ENCODE measurements around the gene RSF1. TPM values are rescaled to one million over a fixed set of nuclear protein-coding genes. Genes with fewer than 3 reads are reported as not detected.

RSF1 gene
- total and polyA plus RNA-seq, 2 experiments from 2014 or later, result 51.2 to 188 TPM

DNA sequence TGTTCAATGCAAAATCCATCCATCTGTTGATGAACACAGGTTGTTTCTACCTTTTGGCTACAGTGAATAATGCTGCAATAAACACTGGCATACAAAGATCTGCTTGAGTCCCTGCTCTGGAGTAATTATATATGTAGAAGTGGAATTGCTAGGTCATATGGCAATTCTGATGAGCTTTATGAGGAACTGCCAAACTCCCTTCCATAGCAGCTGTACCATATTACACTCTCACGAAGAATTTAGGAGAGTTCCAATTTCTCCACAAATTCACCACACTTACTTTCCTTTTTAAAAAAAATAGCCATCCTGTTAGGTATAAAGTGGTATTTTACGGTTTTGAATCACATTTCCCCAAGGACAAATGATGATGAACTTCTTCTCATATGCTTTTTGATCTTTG lies 62.2 kb downstream of the RSF1 start (continued):
- TF ChIP-seq, protein P1, sequence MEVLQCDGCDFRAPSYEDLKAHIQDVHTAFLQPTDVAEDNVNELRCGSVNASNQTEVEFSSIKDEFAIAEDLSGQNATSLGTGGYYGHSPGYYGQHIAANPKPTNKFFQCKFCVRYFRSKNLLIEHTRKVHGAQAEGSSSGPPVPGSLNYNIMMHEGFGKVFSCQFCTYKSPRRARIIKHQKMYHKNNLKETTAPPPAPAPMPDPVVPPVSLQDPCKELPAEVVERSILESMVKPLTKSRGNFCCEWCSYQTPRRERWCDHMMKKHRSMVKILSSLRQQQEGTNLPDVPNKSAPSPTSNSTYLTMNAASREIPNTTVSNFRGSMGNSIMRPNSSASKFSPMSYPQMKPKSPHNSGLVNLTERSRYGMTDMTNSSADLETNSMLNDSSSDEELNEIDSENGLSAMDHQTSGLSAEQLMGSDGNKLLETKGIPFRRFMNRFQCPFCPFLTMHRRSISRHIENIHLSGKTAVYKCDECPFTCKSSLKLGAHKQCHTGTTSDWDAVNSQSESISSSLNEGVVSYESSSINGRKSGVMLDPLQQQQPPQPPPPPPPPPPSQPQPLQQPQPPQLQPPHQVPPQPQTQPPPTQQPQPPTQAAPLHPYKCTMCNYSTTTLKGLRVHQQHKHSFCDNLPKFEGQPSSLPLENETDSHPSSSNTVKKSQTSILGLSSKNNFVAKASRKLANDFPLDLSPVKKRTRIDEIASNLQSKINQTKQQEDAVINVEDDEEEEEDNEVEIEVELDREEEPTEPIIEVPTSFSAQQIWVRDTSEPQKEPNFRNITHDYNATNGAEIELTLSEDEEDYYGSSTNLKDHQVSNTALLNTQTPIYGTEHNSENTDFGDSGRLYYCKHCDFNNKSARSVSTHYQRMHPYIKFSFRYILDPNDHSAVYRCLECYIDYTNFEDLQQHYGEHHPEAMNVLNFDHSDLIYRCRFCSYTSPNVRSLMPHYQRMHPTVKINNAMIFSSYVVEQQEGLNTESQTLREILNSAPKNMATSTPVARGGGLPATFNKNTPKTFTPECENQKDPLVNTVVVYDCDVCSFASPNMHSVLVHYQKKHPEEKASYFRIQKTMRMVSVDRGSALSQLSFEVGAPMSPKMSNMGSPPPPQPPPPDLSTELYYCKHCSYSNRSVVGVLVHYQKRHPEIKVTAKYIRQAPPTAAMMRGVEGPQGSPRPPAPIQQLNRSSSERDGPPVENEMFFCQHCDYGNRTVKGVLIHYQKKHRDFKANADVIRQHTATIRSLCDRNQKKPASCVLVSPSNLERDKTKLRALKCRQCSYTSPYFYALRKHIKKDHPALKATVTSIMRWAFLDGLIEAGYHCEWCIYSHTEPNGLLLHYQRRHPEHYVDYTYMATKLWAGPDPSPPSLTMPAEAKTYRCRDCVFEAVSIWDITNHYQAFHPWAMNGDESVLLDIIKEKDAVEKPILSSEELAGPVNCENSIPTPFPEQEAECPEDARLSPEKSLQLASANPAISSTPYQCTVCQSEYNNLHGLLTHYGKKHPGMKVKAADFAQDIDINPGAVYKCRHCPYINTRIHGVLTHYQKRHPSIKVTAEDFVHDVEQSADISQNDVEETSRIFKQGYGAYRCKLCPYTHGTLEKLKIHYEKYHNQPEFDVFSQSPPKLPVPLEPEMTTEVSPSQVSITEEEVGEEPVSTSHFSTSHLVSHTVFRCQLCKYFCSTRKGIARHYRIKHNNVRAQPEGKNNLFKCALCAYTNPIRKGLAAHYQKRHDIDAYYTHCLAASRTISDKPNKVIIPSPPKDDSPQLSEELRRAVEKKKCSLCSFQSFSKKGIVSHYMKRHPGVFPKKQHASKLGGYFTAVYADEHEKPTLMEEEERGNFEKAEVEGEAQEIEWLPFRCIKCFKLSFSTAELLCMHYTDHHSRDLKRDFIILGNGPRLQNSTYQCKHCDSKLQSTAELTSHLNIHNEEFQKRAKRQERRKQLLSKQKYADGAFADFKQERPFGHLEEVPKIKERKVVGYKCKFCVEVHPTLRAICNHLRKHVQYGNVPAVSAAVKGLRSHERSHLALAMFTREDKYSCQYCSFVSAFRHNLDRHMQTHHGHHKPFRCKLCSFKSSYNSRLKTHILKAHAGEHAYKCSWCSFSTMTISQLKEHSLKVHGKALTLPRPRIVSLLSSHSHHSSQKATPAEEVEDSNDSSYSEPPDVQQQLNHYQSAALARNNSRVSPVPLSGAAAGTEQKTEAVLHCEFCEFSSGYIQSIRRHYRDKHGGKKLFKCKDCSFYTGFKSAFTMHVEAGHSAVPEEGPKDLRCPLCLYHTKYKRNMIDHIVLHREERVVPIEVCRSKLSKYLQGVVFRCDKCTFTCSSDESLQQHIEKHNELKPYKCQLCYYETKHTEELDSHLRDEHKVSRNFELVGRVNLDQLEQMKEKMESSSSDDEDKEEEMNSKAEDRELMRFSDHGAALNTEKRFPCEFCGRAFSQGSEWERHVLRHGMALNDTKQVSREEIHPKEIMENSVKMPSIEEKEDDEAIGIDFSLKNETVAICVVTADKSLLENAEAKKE (CRISPR knock-in tag; IDR thresholded peaks at IDR 0.05), result no peak
- TF ChIP-seq ZNF114 (CRISPR knock-in tag; IDR thresholded peaks at IDR 0.05), result no peak
- TF ChIP-seq, protein P2, sequence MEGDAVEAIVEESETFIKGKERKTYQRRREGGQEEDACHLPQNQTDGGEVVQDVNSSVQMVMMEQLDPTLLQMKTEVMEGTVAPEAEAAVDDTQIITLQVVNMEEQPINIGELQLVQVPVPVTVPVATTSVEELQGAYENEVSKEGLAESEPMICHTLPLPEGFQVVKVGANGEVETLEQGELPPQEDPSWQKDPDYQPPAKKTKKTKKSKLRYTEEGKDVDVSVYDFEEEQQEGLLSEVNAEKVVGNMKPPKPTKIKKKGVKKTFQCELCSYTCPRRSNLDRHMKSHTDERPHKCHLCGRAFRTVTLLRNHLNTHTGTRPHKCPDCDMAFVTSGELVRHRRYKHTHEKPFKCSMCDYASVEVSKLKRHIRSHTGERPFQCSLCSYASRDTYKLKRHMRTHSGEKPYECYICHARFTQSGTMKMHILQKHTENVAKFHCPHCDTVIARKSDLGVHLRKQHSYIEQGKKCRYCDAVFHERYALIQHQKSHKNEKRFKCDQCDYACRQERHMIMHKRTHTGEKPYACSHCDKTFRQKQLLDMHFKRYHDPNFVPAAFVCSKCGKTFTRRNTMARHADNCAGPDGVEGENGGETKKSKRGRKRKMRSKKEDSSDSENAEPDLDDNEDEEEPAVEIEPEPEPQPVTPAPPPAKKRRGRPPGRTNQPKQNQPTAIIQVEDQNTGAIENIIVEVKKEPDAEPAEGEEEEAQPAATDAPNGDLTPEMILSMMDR (conservative IDR thresholded peaks at IDR 0.05; ENCODE audit: low read depth in 2 of 2), result no peak
- TF ChIP-seq ZNF331 (CRISPR knock-in tag; IDR thresholded peaks at IDR 0.05; ENCODE audit: low read depth), result no peak
- no peak for TF ChIP-seq EZH2phosphoT487 (IDR thresholded peaks at IDR 0.05; ENCODE audit: unreplicated experiment)
- TF ChIP-seq, protein P3, sequence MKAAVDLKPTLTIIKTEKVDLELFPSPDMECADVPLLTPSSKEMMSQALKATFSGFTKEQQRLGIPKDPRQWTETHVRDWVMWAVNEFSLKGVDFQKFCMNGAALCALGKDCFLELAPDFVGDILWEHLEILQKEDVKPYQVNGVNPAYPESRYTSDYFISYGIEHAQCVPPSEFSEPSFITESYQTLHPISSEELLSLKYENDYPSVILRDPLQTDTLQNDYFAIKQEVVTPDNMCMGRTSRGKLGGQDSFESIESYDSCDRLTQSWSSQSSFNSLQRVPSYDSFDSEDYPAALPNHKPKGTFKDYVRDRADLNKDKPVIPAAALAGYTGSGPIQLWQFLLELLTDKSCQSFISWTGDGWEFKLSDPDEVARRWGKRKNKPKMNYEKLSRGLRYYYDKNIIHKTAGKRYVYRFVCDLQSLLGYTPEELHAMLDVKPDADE (IDR thresholded peaks at IDR 0.05), result no peak

DNA sequence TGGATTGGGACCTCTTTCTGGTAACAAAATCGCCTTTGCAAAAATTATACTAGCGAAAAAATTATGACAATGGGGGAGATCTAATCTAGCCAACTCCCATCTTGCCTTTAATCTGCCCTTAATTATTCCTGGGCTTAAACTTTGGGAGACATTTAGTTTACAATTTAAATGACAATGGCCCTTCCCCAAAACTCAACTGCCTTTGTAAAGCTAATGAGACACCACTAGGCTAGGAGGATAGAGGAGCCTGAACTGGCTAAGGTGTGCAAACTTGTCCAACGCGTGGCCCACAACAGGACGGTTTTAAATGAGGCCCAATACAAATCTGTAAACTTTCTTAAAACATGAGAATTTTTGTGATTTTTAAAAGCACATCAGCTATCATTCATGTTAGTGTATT lies 67.3 kb downstream of the RSF1 start:
- H3K4me2 ChIP-seq, result peak overlapping the region; percentile 66
- peaks cover 51% of the 10 kb centered on the region for H3K4me1 ChIP-seq (ENCODE audit: insufficient read depth)
- no peak overlapping the region for H2AFZ ChIP-seq
- ATAC-seq (peak; percentile 87), DNase-seq (ENCODE audit: low spot score) (peak; percentile 83)
- Mint-ChIP-seq H3K4me1 (peaks cover 61% of the 10 kb centered on the region), H3K4me3 (peak overlapping the region; percentile 39; the same call in 2 of the 3 replicates), H3K27ac (peak overlapping the region; percentile 78), H3K36me3 (ENCODE audit: low read depth) (peaks cover 30% of the 10 kb centered on the region), H3K9me3 (no peaks in the 10 kb centered on the region), H3K27me3 (ENCODE audit: insufficient read depth, low read depth, poor library complexity) (peaks cover 5% of the 10 kb centered on the region)
- H3K36me3 ChIP-seq (ENCODE audit: insufficient read depth), result no peaks in the 10 kb centered on the region
- peak overlapping the region; percentile 41 for H3K4me3 ChIP-seq
- H3K9me2 ChIP-seq (ENCODE audit: insufficient read depth), result 0 out of 2 replicates have a peak, but pooled peaks cover 4% of the 10 kb centered on the region
- no peaks in the 10 kb centered on the region for H4K20me1 ChIP-seq (replicated peaks; ENCODE audit: insufficient read depth)
- no peaks in the 10 kb centered on the region for H3F3A ChIP-seq (replicated peaks; ENCODE audit: low read depth)
- no peaks in the 10 kb centered on the region for H3K27me3 ChIP-seq (ENCODE audit: insufficient read depth)
- H3K79me2 ChIP-seq (replicated peaks; ENCODE audit: insufficient read depth), result peaks cover 56% of the 10 kb centered on the region
- H3K27ac ChIP-seq (ENCODE audit: low read depth), result peak overlapping the region; percentile 81
- TF ChIP-seq POLR2AphosphoS5 (IDR thresholded peaks at IDR 0.05; ENCODE audit: low read depth), result no peak
- TF ChIP-seq, protein P1 (CRISPR knock-in tag; IDR thresholded peaks at IDR 0.05), result peak; percentile 93

Data from GM23338 (cell line).